HepG2 (cell line): Measurements from ENCODE around the gene MEAF6. TPM values are rescaled to one million over a fixed set of nuclear protein-coding genes. Genes with fewer than 3 reads are reported as not detected.

Source experiments
- BRD4 ChIP-seq: sonication (generic); formaldehyde crosslinking; IDR thresholded peaks from 2 replicates; pipeline ENCODE4 v1.4.0; 2020; ENCODE audit warnings: missing genetic modification reagents
- DNMT3B ChIP-seq: conservative IDR thresholded peaks from 2 replicates; pipeline ENCODE4 v1.6.1; 2016; ENCODE audit warnings: missing biosample characterization, control low read depth
- E2F1 ChIP-seq: sonication (generic); formaldehyde crosslinking; IDR thresholded peaks from 2 replicates; pipeline ENCODE4 v1.5.0; 2020; ENCODE audit warnings: missing genetic modification reagents
- EHMT2 ChIP-seq: fragments of 200-600 bp; sonication (generic); IDR thresholded peaks from 2 replicates; pipeline ENCODE4 v1.7.0; 2017; ENCODE audit warnings: antibody characterized with exemption, low read depth, low read length, borderline replicate concordance
- GATAD1 ChIP-seq: IDR thresholded peaks from 2 replicates; pipeline ENCODE4 v1.6.1; 2016; ENCODE audit warnings: missing genetic modification reagents, missing compliant biosample characterization
- HOMEZ ChIP-seq: IDR thresholded peaks from 2 replicates; pipeline ENCODE4 v1.6.1; 2016; ENCODE audit warnings: low read depth
- IRF9 ChIP-seq: sonication (generic); formaldehyde crosslinking; IDR thresholded peaks from 2 replicates; pipeline ENCODE4 v1.8.0; 2022; ENCODE audit warnings: missing genetic modification reagents, mild to moderate bottlenecking, borderline replicate concordance
- REST ChIP-seq, 2 experiments: IDR thresholded peaks; 2 replicates each; pipeline ENCODE4 v1.6.1; 2011 to 2012; ENCODE audit warnings: low read length in 2 of 2, borderline replicate concordance in 1 of 2, low read depth in 1 of 2, mild to moderate bottlenecking in 1 of 2, moderate library complexity in 1 of 2
- SMYD3 ChIP-seq: sonication (generic); formaldehyde crosslinking; IDR thresholded peaks from 2 replicates; pipeline ENCODE4 v1.8.1; 2023; ENCODE audit warnings: mild to moderate bottlenecking, missing genetic modification reagents
- THAP11 ChIP-seq: IDR thresholded peaks from 2 replicates; pipeline ENCODE4 v1.6.1; 2016; ENCODE audit warnings: missing biosample characterization, missing genetic modification reagents
- ZNF296 ChIP-seq: sonication (generic); formaldehyde crosslinking; conservative IDR thresholded peaks from 2 replicates; pipeline ENCODE4 v1.5.0; 2020; ENCODE audit warnings: mild to moderate bottlenecking, missing genetic modification reagents
- ZNF30 ChIP-seq: sonication (generic); formaldehyde crosslinking; IDR thresholded peaks from 2 replicates; pipeline ENCODE4 v1.5.0; 2020; ENCODE audit warnings: mild to moderate bottlenecking, missing genetic modification reagents
- ZNF710 ChIP-seq: sonication (generic); formaldehyde crosslinking; IDR thresholded peaks from 2 replicates; pipeline ENCODE4 v1.5.0; 2020; ENCODE audit warnings: mild to moderate bottlenecking, missing genetic modification reagents, borderline replicate concordance
- ZNF850 ChIP-seq: sonication (generic); formaldehyde crosslinking; conservative IDR thresholded peaks from 2 replicates; pipeline ENCODE4 v1.9.0; 2021; ENCODE audit warnings: mild to moderate bottlenecking, missing genetic modification reagents
- polyA plus RNA-seq, 8 experiments: library from polyadenylated mRNA; depleted of rRNA in 3 of 8; stranded (reverse) in 7 of 8; unstranded in 1 of 8; fragments of >200 nt; fragmentation: Illumina TruSeq in 4 of 8; extraction: Trizol in 4 of 8; gene quantifications; 2 replicates each; pipeline versions ENCODE4 v1.2.1 to v1.2.3, GENCODE V29; 2011 to 2016; ENCODE audit warnings: low read depth in 4 of 8, missing spikeins in 1 of 8, mixed read lengths in 1 of 8; ENCODE audit not compliant: insufficient read depth in 1 of 8
- total RNA-seq, 5 experiments: library from RNA; depleted of rRNA; stranded (reverse); fragments of >200 nt; fragmentation: Illumina TruSeq; extraction: Trizol; gene quantifications; 2 replicates each; pipeline ENCODE4 v1.2.3, GENCODE V29; 2016; ENCODE audit warnings: low read depth in 1 of 5

Gene MEAF6
- total and polyA plus RNA-seq, 2 of the 13 experiments (the other 11 are each of a cell fraction or from before 2014, with no cell fraction given), result 29.5 to 45.6 TPM

GRCh38 chr1:37474046-37474696 lies 40.4 kb downstream of the MEAF6 start, which contains the start of gene ZC3H12A (continued):
- TF ChIP-seq ZNF296 (no peak; the same call in 1 of the 2 replicates), THAP11 (CRISPR knock-in tag) (peak; percentile 77), ZNF30 (CRISPR knock-in tag) (no peak), DNMT3B (no peak), E2F1 (CRISPR knock-in tag) (no peak), REST (IDR thresholded peaks at IDR 0.05; ENCODE audit: borderline replicate concordance in 1 of 2, low read depth in 1 of 2, low read length in 2 of 2) (peak in 1 of 2 experiments; percentile 41; a peak in 1 of 4 replicates), GATAD1 (peak; percentile 39; the same call in 1 of the 2 replicates), ZNF710 (CRISPR knock-in tag) (no peak), EHMT2 (no peak), IRF9 (CRISPR knock-in tag) (no peak), ZNF850 (no peak), HOMEZ (CRISPR knock-in tag) (no peak), SMYD3 (CRISPR knock-in tag) (no peak), BRD4 (CRISPR knock-in tag) (no peak)
